Thyroid gland (tissue), 4 donors: ENCODE results near the gene UCP2. TPM values are rescaled to one million over a fixed set of nuclear protein-coding genes. Genes with fewer than 3 reads are reported as not detected.

Experiments used
- DNase-seq, 2 donors: peaks; one replicate each; pipeline ENCODE4 v3.0.0-alpha.2; 2019
- H3K27ac ChIP-seq, 3 donors: fragments of 200-600 bp; sonication (generic); 1 replicate in 2 of 3; 2 replicates in 1 of 3; pipeline ENCODE4 v1.5.1; 2016 to 2019; ENCODE audit warnings: mild to moderate bottlenecking in 1 of 3, moderate library complexity in 1 of 3
- H3K27me3 ChIP-seq: fragments of 200-600 bp; sonication (generic); one replicate; pipeline ENCODE4 v1.5.1; 2019
- H3K36me3 ChIP-seq, 2 donors: fragments of 200-600 bp; sonication (generic); one replicate each; pipeline ENCODE4 v1.5.1; 2016 to 2019
- H3K4me1 ChIP-seq, 2 donors: fragments of 200-600 bp; sonication (generic); one replicate each; pipeline ENCODE4 v1.5.1; 2017 to 2019
- H3K4me3 ChIP-seq, 3 donors: fragments of 200-600 bp; sonication (generic); replicated peaks in 1 of 3; 1 replicate in 2 of 3; 2 replicates in 1 of 3; pipeline ENCODE4 v1.5.1; 2016; ENCODE audit warnings: mild to moderate bottlenecking in 1 of 3
- H3K9me3 ChIP-seq: fragments of 200-600 bp; sonication (generic); one replicate; pipeline ENCODE4 v1.5.1; 2017
- POLR2A ChIP-seq, 2 donors: fragments of 450-650 bp; IDR thresholded peaks; one replicate each; pipeline ENCODE4 v1.6.1; 2017; ENCODE audit warnings: antibody characterized with exemption in 2 of 2, mild to moderate bottlenecking in 2 of 2, moderate library complexity in 1 of 2
- WGBS, 2 donors: methylation state at CpG; one replicate each; pipeline ENCODE4 v1.1.5; 2017; 5-methylcytosine and 5-hydroxymethylcytosine counted together
- intact Hi-C: fragments of 100-400 bp; cut with DNase I; formaldehyde crosslinking; loops from one replicate; pipeline ENCODE4 v1.15.1; 2023
- total RNA-seq, 4 donors: library from RNA; depleted of rRNA; stranded (reverse); fragments of >200 nt; gene quantifications; one replicate each; pipeline ENCODE4 v1.2.3, GENCODE V29; 2016
- TF ChIP-seq, protein P1 (sequence below), 6 experiments: fragments of 200-600 bp in 3 of 6; fragments of 450-650 bp in 3 of 6; sonication (generic) in 3 of 6; IDR thresholded peaks; one replicate each; pipeline ENCODE4 v1.5.1; 2016 to 2019; ENCODE audit warnings: antibody characterized with exemption in 6 of 6, mild to moderate bottlenecking in 2 of 6, inconsistent platforms in 1 of 6, moderate library complexity in 1 of 6

The UCP2 gene
- total RNA-seq, 4 donors from 2014 or later, result 41.4 to 97.0 (median 52.5) TPM

DNA sequence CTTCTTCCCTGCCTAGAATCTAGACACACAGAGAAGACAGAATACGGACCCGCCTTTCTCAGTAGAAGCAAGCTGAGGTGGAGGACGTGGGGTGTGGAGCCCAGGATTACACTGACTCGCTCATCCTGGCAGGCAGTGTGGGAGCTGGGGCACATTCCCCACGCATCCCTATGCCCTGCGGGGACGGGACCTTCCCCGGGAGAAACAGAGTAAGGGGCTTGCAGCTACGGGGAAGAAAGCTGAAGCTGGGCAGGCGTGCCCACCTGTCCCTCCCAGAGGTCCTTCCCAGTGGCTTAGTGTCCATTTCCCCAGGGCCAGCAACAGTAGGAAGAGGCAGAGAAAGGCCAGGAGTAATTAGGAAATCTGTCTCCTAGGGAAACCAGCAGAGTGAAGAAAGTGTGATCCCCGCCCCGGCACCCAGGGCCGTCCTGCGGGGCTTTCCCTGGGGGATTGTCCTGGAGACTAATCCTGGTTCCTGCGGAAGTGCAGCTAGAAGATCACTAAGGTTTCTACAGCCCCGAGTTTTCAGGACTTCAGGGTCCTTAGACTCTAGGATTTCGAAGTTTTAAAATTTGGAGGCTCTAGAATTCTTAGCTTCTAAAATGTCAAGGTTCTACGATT, 24.0 kb downstream of the UCP2 start:
- no peaks in the 10 kb centered on the region for H3K4me1 ChIP-seq
- WGBS, 2 donors, result 78 to 87% methylated on average over 18 of the region's 18 CpGs
- H3K27ac ChIP-seq, result no peak overlapping the region
- intact Hi-C loops, result no loop called here
- H3K9me3 ChIP-seq, result no peaks in the 10 kb centered on the region
- TF ChIP-seq, protein P1, sequence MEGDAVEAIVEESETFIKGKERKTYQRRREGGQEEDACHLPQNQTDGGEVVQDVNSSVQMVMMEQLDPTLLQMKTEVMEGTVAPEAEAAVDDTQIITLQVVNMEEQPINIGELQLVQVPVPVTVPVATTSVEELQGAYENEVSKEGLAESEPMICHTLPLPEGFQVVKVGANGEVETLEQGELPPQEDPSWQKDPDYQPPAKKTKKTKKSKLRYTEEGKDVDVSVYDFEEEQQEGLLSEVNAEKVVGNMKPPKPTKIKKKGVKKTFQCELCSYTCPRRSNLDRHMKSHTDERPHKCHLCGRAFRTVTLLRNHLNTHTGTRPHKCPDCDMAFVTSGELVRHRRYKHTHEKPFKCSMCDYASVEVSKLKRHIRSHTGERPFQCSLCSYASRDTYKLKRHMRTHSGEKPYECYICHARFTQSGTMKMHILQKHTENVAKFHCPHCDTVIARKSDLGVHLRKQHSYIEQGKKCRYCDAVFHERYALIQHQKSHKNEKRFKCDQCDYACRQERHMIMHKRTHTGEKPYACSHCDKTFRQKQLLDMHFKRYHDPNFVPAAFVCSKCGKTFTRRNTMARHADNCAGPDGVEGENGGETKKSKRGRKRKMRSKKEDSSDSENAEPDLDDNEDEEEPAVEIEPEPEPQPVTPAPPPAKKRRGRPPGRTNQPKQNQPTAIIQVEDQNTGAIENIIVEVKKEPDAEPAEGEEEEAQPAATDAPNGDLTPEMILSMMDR (IDR thresholded peaks at IDR 0.05), result no peak
- no peak for TF ChIP-seq POLR2A (IDR thresholded peaks at IDR 0.05)
- no peak for DNase-seq
- no peaks in the 10 kb centered on the region for H3K36me3 ChIP-seq
- H3K27me3 ChIP-seq, result no peaks in the 10 kb centered on the region
- H3K4me3 ChIP-seq, result no peak overlapping the region

DNA sequence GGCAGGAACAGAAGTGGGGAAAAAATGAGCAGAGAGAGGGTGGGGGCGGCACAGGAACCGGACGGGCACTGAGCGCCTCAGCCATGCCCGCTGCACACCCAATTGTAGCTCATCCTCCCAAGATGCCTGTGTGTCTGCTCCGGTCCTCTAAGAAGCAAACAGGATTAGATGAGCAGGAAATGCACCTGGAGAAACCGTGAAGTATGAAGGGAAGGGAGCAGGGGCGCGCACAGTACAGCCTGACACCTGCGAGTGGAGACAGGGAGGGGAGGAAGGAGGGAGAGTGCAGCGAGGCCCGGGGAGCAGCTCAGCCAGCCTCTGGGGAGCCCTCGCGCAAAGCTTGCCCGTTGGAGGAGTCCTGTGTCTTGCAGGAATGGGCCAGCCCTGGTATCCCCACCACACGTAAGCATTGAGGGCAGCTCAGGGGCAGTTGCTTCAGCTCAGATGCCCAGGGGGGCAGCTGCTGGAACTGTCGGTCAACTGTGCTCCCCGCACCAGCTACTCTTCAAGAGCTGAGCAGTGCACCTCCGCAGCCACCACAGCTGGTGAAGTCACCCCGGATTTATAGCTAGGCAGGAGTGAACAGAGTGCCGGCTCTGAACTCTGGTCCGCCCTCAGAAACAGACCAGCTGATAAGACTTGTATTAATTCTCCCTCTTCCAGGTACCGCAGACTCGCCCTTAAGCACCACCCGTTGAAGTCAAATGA, 24.8 kb downstream of the UCP2 start:
- no peak for DNase-seq
- WGBS, 2 donors, result 43 to 72% methylated on average over 16 to 25 of the region's 25 CpGs
- no peaks in the 10 kb centered on the region for H3K9me3 ChIP-seq

DNA sequence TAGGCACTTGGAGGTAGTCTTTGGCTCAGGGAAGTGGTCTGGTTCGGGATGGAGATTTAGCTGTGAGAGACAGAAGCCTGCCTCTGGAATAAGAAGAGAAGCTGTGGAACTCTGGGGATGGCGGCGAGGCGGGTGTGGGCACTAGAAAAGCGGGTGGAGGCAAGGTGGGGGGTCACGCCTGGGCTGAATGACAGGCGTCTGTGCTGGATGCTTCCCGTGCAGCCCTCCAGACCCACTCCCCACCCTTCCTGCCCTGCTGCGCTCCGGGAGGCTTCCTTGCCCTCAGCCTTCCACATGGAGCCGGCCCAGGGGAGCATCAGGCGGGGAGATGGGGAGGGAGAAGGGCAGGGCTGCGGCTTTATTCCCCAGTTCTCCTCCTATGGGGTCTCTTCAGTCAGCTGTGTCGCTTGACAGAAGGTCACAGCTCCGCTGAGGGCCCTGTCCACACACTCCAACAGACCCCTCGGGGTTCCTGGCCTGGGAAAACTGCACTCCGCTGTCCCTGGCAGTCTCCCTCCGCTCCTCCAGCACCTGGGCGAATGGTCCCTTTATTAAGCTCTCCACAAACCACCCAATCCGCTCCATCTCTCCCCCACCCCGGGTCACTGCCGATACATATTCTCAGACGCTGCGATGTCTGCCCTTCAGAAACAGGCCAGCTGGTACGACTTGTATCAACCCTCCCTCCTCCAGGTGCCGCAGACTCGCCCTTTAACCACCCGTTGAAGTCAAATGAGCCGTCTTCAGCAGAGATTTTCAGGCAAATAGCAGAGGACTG, 25.6 kb downstream of the UCP2 start:
- no peaks in the 10 kb centered on the region for H3K27me3 ChIP-seq
- H3K4me3 ChIP-seq, result no peak overlapping the region
- intact Hi-C loops, result no loop called here
- no peak for DNase-seq
- no peaks in the 10 kb centered on the region for H3K9me3 ChIP-seq
- H3K27ac ChIP-seq, result no peak overlapping the region
- 36 to 67% methylated on average over 28 to 29 of the region's 29 CpGs for WGBS, 2 donors
- H3K4me1 ChIP-seq, result no peaks in the 10 kb centered on the region
- no peaks in the 10 kb centered on the region for H3K36me3 ChIP-seq
- TF ChIP-seq, protein P1 (IDR thresholded peaks at IDR 0.05), result no peak
- no peak for TF ChIP-seq POLR2A (IDR thresholded peaks at IDR 0.05)

More for the DNA sequence above, 24.8 kb downstream of the UCP2 start:
- Histone ChIP-seq H3K27ac (no peak overlapping the region), H3K27me3 (no peaks in the 10 kb centered on the region), H3K36me3 (no peaks in the 10 kb centered on the region), H3K4me1 (no peaks in the 10 kb centered on the region), H3K4me3 (no peak overlapping the region)
- intact Hi-C loops, result no loop called here
- TF ChIP-seq, protein P1 (IDR thresholded peaks at IDR 0.05), result no peak
- no peak for TF ChIP-seq POLR2A (IDR thresholded peaks at IDR 0.05)

DNA sequence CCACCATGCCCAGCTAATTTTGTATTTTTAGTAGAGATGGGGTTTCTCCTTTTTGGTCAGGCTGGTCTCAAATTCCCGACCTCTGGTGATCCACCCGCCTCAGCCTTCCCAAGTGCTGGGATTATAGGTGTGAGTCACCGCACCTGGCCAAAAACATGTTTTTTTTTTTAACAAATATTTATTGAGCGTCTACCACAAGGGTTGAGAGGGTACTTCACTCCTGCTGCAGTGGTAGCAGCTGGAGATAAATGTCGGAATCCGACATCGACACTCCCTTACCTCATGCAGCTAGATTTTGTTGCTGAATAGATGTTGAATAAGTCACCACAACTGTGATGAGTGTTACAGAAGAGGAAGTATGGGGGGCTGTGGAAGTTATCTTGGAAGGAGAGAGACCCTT, 30.8 kb downstream of the UCP2 start:
- no peak for DNase-seq
- Histone ChIP-seq H3K4me3 (no peak overlapping the region), H3K27me3 (no peaks in the 10 kb centered on the region), H3K27ac (no peak overlapping the region), H3K4me1 (no peaks in the 10 kb centered on the region), H3K36me3 (no peaks in the 10 kb centered on the region), H3K9me3 (no peaks in the 10 kb centered on the region)
- intact Hi-C loops, result no loop called here
- TF ChIP-seq, protein P1 (IDR thresholded peaks at IDR 0.05), result no peak
- TF ChIP-seq POLR2A (IDR thresholded peaks at IDR 0.05), result no peak
- 86 to 89% methylated on average over 7 of the region's 7 CpGs for WGBS, 2 donors
